Cerebellar cortex (tissue), 1 donor: ENCODE data around the gene OR12D2.
"Not testable (repeated sequence)": the region's sequence is repeated elsewhere in the genome, so short reads cannot be mapped to it uniquely, and the experiment has no call there.

ENCODE experiments used
- DNase-seq: peaks from one replicate; pipeline ENCODE4 v3.0.0-alpha.2; 2015; ENCODE audit warnings: low spot score

The OR12D2 gene, protein sequence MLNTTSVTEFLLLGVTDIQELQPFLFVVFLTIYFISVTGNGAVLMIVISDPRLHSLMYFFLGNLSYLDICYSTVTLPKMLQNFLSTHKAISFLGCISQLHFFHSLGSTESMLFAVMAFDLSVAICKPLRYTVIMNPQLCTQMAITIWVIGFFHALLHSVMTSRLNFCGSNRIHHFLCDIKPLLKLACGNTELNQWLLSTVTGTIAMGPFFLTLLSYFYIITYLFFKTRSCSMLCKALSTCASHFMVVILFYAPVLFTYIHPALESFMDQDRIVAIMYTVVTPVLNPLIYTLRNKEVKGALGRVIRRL

GRCh38 chr6:29395331-29395730 lies at the start of gene OR12D2:
Gene OR12D2, plus strand, starts transcription at chr6:29395631. Its CDS starts 1,069 bp downstream, at chr6:29396700.
- DNase-seq: no peak

DNA sequence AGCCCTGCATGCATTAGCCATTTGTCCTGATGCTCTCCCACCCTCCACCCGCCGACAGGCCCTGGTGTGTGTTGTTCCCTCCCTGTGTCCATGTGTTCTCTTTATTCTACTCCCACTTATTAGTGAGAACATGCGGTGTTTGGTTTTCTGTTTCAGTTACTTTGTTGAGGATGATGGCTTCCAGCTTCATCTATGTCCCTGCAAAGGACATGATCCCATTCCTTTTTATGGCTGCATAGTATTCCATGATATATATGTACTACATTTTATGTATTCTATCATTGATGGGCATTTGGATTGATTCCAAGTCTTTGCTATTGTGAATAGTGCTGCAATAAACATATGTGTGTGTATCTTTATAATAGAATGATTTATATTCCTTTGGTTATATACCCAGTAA lies 46.1 kb upstream of the OR12D2 start:
- not testable (repeated sequence) for DNase-seq

GRCh38 chr6:29354980-29355379 lies 40.5 kb upstream of the OR12D2 start:
- no peak for DNase-seq

- no peak for DNase-seq
These were observed 39.8 kb upstream of the OR12D2 start for GRCh38 chr6:29355603-29356002.

DNA sequence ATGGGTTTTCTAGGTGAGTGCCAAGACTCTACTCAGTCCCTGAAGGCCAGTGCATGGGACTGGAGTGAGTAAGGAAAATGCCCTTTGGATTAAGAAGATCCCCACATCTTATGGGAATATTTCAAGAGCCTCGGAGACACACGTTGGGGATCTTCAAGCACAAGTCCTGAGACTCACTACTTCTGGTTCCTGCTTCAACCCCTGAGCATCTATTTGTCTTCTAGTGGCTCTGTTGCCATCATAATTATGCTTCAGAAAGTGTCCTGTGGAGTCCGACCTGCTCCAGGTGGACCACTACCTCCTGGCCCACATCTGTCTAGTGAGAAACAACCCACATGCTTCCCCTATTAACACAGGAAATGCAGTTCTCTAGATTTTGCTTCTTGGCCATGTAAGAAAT lies 26.7 kb upstream of the OR12D2 start, which contains the start of gene OR5V1:
TSS of gene OR5V1 (minus strand) at position 101 of the 400 bp plus-strand sequence. CDS start 12,670 bp downstream, outside the sequence.
- no peak for DNase-seq

DNA sequence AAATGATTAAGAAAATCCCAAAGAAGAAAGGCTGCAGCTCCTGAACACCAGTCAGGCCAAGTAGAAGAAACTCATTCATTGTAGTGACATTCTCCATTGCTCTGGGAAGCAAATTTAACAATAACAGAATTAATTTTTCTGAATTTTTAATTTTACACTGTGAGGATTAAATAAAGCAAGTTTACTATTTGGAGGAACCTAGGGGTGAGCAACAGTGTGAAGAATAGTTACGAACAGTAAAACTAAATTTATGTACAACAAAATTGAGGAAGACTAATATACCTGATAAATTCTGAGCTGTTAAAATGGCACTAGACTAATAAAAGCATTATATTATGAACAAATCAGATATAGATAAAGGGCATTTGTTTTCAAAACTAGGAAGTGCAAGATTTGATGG lies 20.2 kb upstream of the OR12D2 start, which contains the start of gene OR12D3:
TSS of gene OR12D3 (minus strand) at position 101 of the 400 bp plus-strand sequence. CDS start at position 97, 4 bp downstream.
- no peak for DNase-seq

DNA sequence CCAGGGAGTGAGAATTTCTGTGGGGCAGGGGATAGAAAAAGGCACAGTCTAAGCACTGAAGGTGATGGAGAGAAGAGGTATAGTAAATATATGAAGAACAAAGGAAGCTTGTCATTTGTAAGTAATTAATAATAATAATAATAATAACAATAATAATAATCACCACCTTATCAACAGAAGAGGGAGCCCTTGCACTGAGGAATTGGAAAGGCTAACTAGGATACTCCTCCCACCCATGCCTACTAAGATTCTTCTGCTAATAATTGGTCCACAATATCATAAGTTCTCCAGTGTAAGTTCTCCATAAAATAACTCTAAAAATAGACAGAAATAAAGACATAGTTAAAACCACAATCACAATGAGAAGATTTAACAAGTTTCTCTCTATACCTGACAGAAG lies 19.4 kb upstream of the OR12D2 start:
- no peak for DNase-seq

DNA sequence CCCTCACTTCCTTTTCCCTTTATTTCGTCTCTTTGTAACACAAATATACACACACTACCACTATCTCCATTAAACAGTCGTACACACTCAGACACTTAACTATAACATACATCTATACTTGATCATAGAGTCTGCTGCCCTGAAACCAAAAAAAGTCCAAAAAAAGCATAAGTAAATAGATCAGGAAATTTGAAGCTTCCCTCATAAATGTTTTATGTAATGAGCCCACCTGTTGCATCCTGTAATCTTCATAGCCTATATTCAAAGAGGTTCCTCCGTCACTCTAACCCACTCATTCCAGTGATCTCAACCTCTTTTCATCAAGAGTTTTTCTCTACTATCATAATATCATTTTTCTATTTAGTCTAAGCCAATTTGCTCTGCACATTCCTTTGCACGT lies 6.9 kb upstream of the OR12D2 start:
- no peak for DNase-seq

DNA sequence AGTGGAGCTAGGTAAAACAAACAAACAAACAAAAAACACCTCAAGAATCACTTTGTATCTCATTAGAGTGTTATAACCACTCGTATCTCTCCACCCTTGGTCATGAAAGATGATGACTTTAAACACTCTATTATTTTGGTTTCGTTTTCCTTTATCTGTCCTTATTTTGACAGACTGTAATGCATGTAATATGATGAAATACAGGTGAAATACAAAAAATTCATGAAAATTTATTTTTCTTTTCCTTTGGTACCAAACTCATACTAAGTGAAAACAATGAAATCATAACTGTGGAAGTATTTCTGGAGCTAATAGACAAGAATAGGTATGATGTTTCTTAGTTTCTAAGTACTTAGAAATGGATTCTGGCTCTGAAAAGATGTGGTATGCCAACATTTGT lies 4.1 kb downstream of the OR12D2 start:
- no peak for DNase-seq

- no peak for DNase-seq
These were observed 8.4 kb downstream of the OR12D2 start for GRCh38 chr6:29403801-29404200.

DNA sequence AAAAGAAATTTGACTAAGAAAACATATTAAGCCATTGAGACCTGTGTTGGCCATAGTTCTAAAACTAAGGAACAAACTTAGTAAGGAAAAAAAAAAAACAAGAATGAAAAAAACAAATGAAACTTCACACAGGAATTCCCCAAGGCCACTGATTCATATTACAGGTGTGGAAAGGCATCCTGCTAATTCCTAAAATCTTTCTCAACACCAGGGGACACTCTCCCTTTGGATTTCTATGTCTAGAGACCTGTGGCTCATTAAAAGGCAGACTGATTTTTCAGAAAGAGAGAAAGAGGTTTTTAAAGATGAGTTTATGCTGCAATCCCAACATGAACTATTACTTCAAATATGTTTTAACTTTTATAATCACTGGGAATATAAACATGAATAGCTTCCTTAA lies 19.2 kb downstream of the OR12D2 start, which contains the start of gene OR12D1:
TSS of gene OR12D1 (plus strand) at position 341 of the 400 bp plus-strand sequence.
- peak; percentile 1 for DNase-seq

DNA sequence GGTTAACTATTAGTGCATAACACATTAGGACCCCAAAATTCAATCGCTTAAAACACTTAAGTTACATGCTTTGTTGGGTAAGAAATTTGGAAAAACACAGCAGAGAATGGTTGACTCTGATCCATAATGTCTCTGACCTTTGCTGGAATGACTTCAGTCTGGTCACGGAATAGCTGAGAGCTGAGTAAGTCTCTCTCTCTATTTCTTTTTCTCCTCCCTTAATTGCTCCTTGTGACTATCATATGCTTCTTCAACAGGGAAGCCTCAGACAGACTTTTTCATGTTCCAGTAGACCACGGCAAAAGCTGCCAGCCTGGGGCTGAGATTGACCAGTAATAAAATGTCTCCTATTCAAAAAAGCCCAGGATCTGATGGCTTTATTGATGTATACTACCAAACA lies 24.1 kb downstream of the OR12D2 start:
- no peak for DNase-seq

DNA sequence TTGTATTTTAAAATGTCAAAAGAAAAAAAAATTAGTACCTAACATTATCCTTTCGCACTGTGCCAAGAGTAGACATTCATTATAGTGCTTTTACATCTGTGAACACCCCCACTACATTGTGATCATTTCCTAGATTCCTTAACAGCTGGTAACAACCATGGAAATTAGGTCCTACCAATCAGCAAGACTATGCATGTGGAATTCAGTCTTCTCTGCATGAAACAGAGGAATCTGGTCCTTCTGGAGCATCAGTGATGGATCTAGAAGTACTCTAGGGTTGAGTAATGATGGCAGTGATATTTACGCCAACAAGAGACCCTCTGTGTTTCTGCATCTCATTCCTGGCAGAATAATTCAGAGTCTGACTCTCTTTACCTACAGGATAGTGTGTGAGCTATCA lies 28.7 kb downstream of the OR12D2 start:
- DNase-seq: no peak

DNA sequence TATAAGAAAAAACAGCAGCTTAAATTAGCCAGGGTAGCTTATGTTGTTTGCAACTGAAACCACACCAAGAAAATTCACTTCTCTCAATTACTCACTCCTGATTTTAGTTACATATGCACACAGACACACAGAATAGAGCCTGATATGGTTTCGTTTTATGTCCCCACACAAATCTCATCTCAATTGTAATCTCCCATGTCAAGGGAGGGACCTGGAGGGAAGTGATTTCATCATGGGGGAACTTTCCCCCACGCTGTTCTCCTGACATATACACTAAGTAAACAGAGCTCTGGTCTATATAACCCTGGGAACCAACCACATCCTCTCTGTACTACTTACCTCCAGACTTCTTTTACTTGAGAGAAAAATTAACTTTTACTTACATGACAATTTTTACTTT lies 29.1 kb downstream of the OR12D2 start:
- no peak for DNase-seq

DNA sequence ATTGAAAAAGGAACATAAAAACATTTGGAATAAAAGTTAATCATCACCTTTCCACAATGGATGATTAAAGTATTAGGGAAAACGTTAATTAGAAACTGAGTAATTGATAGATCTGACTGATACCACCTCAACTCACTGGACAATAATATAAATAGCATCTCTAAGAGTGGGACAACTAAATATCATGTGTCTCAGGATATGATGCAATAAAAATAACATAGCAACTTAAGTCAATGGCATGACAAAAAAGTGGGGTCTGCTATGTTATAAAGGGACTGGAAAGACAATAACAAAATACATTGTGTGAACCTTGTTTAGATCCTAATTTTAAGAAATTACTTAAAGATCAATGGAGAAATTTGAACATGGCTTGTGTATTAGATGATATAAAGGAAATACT lies 29.6 kb downstream of the OR12D2 start:
- no peak for DNase-seq

- DNase-seq: peak; percentile 1
These were observed 31.2 kb downstream of the OR12D2 start for GRCh38 chr6:29426654-29427053.

DNA sequence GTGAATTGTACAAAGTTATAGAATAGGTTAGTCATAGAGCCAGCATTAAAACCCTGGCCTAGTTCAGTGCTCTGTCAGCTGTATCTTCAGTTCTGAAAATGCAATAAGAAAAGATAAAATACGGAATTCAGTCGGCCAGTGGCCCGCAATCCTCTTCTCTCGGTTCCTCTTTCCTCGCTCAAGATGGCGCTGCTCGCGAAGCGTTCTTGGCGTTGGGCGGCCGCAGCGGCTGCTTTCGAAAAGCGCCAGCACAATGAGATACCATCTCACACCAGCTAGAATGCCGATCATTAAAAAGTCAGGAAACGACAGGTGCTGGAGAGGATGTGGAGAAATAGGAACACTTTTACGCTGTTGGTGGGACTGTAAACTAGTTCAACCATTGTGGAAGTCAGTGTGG lies 41.3 kb downstream of the OR12D2 start:
- DNase-seq: not testable (repeated sequence)

DNA sequence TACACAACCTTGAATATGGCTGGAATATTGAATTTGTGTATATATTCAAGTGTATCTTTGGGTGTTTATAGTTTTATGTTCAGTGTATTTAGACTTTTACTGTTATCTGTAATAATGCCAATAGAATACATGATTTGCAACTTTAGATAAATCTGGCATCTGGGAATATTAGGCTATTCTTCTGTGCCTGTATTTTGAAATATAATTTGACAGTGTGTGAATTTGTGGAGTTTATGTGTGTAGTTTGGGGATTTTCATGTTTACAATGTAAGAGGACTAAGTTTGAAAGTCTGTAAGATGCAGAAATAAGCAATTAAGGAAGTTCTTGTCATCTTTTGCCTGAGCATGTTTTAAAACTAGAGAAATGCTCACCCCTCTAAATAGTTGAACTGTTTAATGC lies 43.6 kb downstream of the OR12D2 start, which contains the start of gene OR10C1:
TSS of gene OR10C1 (plus strand) at position 301 of the 400 bp plus-strand sequence. CDS start 710 bp downstream, outside the sequence.
- DNase-seq: no peak

- no peak for DNase-seq
These were observed 47.3 kb downstream of the OR12D2 start for GRCh38 chr6:29442719-29443118.

DNA sequence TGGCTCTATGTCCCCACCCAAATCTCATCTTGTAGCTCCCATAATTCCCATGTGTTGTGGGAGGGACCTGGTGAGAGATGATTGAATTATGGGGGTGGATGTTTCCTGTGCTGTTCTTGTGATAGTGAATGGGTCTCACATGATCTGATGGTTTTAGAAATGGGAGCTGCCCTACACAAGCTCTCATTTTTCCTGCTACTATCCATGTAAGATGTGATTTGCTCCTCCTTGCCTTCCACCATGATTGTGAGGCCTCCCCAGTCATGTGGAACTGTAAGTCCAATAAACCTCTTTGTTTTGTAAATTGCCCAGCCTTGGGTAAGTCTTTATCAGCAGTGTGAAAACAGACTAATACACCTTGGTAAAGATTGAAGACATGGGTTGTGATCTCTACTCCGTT lies 48.6 kb downstream of the OR12D2 start:
- not testable (repeated sequence) for DNase-seq
